DMS 273 treated with DMSO at 0.1 percent for 48 hours (cell line): ENCODE measurements around the gene SHC2.
"Not testable (repeated sequence)": the region's sequence is repeated elsewhere in the genome, so short reads cannot be mapped to it uniquely, and the experiment has no call there.

Experiments used
- DNase-seq: peaks from one replicate; lab custom pipeline; 2025; lab: John Stamatoyannopoulos, UW

The SHC2 gene

GRCh38 chr19:406971-407510, 53.8 kb downstream of the SHC2 start:
- no peak for DNase-seq

DNA sequence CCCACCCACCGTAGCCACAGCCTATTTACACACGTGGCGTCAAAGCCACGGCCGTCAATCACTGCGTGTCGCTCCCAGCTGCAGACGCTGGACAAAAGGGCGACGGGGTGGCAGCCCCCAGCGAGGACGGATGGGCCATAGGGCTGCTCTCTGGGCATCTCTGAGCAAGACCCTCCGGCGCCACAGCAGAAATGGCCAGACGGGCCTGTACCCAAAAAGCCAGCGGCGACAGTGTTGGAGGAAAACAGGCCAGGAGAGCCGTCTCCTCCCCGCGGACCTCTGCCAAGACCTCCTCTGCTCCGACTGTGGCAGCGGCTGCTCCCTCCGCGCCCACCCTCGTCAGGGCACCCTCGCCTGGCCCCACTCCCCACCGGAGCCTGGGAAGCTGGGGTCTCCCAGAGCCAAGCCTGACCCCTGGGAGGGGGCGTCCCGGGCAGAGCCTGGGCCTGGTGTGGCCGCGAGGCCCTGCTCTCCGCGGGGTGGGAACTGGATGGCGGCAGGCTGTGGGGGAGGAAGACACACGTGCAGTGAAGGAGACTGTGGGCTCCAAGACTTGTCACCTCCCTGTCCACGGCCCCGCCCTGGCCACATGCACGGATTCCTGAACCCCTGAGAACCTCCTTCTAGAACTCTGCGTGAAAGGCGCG, 54.6 kb downstream of the SHC2 start:
- DNase-seq, result no peak

- DNase-seq, result no peak
These were observed 55.5 kb downstream of the SHC2 start for GRCh38 chr19:405121-405965.

- no peak for DNase-seq
These were observed 57.4 kb downstream of the SHC2 start for GRCh38 chr19:403221-404027.

GRCh38 chr19:402786-403185, 58.0 kb downstream of the SHC2 start:
- DNase-seq, result no peak

GRCh38 chr19:401866-402511, 58.8 kb downstream of the SHC2 start:
- DNase-seq, result no peak

DNA sequence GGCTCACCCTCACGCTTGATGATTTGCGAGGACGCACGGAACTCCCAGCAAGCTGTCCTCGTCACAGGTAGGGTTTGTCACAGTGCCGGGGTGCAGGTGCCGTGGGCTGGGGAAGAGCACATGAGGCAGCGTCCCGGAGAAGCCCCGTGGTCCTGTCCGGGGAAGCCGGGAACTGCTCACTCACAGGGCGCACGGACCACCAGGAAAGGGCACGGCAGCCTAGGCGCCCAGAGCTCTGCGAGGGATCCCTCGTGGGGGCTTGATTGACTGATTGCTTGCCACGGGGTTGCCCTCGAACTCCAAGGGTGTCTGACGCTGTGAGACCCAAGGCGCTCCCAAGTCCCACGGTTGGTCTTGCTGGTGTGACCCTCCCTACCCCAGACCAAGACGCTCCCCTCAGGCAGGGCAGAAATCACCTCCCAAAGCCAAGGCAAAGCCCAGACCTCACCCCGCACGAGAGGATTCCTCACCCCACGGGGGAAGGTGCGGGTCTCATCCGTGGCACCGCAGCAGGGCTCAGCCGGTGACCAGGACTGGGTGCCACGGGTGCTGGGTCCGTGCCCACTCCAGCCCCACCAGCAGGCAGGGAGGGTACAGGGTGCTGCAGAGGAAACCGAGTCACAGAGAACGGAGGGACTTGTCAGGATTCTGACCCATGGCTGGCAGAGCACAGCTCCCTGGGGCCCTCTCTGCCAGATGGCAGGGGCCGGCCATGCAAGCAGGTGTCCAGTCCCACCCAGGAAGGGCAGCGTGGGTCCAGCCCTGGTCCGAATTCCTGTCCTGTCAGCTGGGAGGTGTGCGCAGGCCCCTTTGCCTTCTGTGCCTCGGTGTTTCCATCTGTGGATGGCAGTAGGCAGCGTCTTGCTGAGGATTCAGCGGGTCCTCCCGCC, 59.6 kb downstream of the SHC2 start:
- DNase-seq, result peak; percentile 17

GRCh38 chr19:399370-399769, 61.5 kb downstream of the SHC2 start:
- no peak for DNase-seq

DNA sequence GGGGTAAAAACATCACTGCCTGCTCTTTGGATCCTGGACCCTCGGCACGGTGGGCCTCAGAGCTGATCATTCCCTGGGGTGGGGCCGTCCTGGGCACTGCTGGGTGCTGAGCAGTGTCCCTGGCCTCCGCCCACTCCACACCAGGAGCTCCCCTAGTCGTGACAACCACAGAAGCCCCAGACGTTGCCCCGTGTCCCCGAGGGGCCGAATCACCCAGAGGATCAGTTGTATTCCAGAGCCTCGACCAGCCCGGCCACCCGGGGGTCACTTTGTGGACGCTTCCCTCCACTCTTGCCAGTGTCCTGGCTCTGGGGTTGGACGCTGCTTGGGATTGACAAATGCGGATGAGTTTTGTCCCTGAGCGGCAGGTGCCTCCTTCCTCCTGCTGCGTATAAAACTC, 62.1 kb downstream of the SHC2 start:
- no peak for DNase-seq

- DNase-seq, result no peak
These were observed 62.7 kb downstream of the SHC2 start for GRCh38 chr19:397941-398706.

GRCh38 chr19:397321-397720, 63.5 kb downstream of the SHC2 start:
- DNase-seq, result no peak

GRCh38 chr19:395467-395866, 65.4 kb downstream of the SHC2 start:
- no peak for DNase-seq

GRCh38 chr19:394857-395256, 66.0 kb downstream of the SHC2 start:
- DNase-seq, result not testable (repeated sequence)

DNA sequence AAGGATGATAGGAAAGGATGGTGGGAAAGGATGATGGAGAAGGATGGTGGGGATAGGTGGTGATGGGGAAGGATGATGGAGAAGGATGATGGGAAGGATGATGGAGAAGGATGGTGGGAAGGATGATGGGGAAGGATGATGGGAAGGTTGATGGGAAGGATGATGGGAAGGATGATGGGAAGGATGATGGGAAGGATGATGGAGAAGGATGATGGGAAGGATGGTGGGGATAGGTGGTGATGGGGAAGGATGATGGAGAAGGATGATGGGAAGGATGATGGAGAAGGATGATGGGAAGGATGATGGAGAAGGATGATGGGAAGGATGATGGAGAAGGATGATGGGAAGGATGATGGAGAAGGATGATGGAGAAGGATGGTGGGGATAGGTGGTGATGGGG, 67.3 kb downstream of the SHC2 start:
- not testable (repeated sequence) for DNase-seq

DNA sequence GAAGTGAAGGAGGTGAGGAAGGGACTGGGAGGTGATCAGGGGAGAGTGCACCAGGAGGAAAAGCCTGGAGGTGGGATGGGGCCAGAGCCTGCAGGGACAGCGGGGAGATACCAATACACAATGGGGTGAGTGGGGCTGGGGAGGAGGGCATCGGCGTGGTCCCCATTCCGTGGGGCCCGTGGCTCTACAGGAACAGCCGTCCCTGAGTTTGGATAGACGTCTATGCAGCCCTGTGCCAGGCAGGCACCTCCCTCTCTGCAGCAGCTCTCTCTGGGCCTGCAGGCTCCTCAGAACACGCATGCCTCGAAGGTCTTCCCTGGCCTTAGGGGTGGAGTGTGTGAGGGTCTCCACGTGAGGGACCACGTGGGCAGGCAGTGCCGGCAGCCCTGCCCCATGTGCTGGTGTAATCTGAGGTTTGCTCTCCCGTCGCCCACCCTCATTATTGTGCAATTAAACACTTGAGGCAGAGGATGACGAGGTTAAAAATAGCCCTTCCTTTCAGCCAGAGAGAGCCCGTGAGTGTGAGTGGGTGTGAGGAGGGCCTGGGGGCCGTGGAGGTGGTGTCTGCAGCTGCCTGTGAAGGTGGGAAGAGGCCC, 68.4 kb downstream of the SHC2 start:
- DNase-seq, result no peak

DNA sequence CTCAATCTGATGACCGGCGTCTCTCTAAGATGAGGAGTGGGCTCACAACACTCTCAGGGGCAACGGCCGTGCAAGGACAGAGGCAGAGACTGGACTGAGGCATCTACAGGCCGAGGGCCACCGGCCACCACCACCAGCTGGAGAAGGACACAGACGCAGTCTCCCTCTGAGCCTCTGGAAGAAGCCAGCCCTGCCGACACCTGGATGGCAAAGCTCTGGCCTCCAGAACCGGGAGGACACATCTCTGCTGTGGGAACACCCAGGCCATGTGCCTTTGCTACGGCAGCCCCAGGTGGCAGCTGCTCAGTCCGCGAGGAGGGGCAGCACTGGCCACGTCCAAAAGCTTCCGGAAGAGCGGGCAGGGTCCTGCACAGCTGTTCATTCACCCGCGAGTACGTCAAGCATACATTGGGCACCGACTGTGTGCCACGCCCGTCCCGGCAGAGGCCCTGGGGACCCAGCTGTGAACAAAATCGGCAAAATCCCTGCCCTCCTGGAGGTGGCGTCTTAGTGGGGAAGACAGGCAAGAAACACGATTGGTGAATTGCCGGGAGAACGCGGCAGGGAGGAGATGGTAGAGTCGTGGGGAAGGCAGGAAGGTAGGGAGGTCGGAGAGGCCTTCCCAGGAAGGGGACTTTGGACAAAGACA, 69.0 kb downstream of the SHC2 start:
- no peak for DNase-seq

- no peak for DNase-seq
These were observed 69.7 kb downstream of the SHC2 start for GRCh38 chr19:391207-391557.

DNA sequence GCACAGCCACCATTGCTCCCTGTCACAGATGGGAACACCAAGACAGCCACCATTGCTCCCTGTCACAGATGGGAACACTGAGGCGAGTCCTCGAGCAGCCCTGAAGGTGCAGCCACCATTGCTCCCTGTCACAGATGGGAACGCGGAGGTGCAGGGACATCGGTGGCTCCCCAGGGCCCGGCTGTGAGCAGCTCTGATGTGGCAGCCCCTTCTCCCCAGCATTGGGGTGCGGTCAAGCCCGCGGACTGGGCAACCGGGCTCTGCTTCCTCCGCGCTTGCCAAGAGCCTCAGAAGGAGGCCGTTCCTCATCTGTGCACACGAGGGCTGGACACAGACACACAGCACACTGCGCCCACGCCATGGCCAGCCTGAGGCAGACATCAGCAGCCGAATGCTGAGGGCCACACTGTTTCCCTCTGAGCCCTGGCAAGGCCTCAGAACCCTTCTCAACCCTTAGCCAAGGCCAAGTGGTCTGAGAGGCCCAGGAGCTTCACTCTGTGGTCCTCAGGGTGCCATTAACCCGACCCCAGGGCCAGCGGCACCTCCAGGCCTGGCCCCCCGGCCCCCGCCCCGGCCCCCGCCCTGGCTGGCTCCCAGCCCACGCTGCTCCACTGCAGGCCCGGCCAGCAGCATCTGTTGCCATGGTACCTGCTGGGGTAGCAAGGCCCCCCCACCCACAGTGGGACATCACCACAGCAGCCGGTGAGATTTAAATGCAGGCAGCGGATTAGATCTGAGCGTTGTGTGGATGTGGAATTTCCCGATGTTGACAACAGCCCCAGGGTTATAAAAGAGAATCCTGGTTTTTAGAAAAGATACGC, 70.2 kb downstream of the SHC2 start:
- DNase-seq, result no peak

DNA sequence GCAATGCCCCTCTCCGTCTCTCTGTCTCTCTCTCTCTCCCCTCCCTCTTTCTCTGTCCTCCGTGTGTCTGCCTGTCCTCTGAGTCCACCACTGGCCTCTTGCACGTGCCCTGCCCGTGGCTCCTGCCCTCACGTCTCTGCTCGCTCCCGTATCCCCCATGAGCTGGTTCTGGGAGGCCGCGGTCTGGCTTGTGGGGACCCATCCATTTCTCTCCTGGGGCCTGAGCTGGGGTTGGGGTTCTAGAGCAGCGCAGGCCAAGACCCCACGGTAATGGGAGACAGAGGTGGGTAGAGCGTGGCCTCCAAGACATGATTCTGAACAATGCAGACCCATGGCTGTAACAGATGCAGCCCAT, 70.9 kb downstream of the SHC2 start:
- no peak for DNase-seq
